Stimulated activated CD8-positive, alpha-beta memory T cell treated with anti-CD3 and anti-CD28 coated beads, Interleukin-12 subunit alpha, Interleukin-12 subunit beta, amount 100 ng/mL, for 1 hour (primary cell): ENCODE data around the gene PEAK3.

ENCODE experiments used
- DNase-seq: peaks from one replicate; pipeline ENCODE4 v3.0.0-alpha.2; 2020; ENCODE audit warnings: low read depth

The PEAK3 gene

DNA sequence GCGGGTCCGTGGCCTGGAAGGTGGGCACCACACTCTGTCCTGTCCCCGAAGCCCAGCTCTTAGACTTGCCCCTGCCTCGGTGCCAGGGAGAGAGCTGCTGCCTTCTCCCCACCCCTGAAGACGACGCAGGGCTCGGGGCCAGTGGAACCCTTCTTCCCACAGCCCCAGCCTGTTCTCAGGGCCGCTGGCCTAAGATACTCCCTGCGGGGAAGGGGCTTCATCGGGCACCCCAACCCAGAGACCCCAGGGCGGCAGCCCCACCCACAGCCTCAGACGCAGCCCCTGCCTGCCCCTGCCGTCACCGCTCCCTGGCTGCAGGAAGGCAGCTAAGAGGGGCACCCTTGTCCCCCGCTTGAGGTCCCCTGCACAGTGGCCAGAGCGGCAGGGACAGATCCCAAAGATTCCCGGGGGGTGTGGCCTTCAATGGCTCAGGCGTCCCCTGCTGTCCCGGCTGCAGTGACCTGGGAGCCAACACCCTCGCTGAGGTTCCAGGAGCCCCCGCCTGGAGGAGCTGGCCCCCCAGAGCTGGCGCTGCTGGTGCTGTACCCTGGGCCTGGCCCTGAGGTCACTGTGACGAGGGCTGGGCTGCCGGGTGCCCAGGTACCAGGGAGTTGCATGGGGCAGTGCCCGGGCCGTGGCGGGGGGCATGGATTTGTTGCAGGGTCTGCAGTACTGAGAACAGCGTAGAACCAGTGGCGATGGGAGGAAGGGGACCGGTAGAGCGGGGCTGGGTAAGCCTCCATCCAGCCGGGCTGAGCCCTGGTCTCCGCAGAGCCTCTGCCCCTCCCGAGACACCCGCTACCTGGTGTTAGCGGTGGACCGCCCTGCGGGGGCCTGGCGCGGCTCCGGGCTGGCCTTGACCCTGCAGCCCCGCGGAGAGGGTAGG, 31.9 kb downstream of the PEAK3 start:
- no peak for DNase-seq

DNA sequence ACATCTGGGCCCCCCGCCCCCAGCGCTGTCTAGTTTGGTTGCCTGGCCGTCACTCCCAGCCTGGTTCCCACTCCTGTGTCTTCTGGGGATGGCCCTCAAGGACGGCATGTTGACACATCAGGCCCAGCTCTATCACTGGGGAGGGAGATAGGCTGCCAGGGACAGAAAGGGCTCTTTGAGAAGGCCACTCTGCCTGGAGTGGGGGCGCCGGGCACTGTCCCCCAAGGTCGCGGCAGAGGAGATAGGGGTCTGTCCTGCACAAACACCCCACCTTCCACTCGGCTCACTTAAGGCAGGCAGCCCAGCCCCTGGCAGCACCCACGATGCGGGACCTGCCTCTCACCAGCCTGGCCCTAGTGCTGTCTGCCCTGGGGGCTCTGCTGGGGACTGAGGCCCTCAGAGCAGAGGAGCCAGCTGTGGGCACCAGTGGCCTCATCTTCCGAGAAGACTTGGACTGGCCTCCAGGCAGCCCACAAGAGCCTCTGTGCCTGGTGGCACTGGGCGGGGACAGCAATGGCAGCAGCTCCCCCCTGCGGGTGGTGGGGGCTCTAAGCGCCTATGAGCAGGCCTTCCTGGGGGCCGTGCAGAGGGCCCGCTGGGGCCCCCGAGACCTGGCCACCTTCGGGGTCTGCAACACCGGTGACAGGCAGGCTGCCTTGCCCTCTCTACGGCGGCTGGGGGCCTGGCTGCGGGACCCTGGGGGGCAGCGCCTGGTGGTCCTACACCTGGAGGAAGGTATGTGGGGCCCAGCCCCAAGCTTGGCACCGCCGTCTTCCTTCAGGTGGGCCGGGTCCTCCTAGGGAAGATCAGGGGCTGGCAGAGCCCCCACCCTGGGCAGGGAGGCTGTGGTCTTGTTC, 32.7 kb downstream of the PEAK3 start, which contains the start of gene AMH:
Gene AMH (plus strand): TSS at position 314 of the 857 bp plus-strand sequence. CDS start 10 bp downstream, at position 324.
- DNase-seq, result no peak

DNA sequence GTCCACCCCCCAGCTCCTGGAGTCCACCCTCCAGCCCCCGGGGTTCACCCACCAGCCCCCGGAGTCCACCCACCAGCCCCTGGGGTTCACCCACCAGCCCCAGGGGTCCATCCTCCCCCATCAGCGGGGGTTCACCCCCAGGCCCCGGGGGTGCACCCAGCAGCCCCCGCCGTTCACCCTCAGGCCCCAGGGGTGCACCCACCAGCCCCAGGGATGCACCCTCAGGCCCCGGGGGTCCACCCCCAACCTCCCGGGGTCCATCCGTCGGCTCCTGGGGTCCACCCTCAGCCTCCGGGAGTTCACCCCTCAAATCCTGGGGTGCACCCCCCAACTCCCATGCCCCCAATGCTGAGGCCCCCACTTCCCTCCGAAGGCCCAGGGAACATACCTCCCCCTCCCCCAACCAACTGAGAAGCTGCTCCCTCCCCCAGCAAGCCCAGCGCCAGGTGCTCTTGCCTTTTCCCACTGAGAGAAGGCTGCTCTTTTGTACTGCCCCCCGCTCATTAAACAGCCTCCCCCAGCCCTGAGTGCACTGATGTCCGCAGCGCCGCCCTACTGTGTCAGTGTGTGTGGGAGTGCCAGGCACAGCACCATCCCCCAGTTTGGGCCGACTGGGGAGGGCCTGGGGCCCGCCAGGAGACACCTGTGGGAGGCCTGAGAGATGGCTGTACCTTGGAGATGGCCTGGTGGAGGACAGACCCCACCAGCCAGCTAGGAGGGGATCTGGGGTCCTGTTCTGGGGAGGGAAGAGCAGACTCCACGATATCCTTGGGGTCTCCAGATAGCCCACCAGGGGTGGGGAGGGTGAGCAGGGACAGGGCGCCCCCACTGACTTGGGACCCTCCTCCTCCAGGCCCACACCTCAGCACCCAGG, 33.6 kb downstream of the PEAK3 start:
- no peak for DNase-seq

DNA sequence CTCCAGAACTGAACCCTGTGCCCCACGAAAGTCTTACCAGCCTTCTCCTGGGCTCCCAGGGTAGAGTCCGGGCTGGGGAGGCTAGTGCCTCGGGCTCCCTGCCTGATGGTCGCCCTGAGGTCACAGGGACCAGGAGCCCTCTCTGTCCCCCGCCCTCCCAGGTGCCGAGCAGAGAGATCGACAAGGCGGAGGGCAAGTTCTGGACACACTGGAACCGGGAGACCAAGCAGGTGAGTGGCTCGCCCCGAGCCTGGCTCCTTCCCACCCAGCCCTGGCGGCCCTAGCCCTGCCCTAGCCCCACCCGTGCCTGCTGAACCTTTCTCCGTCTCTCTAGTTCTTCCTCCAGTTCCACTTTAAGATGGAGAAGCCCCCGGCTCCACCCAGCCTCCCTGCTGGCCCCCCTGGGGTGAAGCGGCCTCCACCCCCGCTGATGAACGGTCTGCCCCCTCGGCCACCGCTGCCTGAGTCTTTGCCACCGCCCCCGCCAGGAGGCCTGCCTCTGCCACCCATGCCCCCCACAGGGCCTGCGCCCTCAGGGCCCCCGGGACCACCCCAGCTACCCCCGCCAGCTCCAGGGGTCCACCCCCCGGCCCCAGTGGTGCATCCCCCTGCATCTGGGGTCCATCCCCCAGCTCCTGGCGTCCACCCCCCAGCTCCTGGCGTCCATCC, 34.4 kb downstream of the PEAK3 start:
- no peak for DNase-seq

DNA sequence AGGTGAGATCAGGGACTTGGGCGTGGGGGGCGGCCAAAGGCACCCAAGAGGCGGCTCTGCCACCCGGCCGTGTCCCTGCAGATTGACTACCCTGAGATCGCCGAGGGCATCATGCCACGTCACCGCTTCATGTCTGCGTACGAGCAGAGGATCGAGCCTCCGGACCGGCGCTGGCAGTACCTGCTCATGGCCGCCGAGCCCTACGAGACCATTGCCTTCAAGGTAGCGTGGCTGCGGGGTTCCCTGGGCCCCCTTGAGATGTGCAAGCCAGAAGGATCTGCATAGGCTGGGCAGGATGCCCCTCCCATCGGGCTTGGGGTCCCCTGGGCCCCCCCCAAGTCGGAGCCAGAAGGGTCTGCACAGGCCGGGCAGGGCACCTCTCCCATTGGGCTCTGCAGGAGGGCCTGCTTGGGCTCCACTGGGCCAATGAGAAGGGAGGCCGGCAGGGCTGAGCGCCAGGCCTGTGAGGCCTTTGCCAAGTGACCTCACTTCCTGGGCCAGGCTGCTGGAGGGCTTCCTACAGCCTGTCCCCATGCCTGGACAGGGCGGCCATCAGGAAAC, 35.1 kb downstream of the PEAK3 start:
- DNase-seq, result no peak

DNA sequence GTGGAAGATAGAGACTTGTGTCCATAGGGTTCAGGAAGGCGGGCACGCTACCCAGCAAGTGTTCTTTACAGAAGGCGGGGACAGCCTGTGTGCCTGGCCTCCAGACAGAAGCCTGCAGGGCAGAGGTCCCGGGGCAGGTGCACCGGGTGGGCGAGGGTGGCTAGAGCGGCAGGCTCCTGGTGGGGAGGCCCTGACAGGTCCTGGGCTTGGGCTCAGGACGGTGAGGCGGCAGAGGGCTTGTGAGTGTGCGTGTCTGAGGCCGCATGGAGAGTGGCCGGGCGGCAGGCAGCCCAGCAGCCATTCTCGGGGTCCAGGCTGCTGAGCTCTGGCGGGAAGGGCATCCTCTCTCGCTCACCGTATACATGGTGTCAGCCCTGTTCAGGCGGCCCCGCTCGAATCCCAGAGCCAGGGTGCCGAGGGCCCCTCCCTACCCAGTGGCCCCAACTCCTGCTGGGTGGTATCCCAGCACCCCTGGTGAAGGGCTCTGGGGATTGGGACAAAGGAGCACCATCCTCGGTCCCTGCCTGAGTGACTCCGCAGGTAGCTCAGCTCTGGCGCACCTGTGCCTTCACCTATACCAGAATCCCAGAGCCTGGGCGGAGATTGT, 35.9 kb downstream of the PEAK3 start:
- DNase-seq, result no peak

DNA sequence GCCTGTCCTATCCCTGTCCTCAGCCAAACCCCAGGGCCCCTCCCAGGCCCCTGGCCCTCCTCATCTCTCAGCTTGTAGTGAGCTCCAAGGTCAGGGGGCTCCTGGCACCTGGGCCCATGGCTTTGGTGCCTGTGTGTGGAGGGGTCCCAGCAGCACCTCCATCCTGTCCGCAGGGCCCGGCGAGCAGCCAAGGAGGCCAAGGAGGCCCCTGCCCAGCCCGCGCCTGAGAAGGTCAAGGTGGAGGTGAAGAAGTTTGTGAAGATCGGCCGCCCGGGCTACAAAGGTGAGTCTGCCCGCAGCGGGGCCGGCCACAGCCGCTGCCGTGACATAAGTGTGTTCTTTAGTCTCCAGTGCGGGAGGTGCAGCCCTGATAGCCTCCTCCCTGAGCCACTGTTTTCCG, 36.7 kb downstream of the PEAK3 start:
- DNase-seq, result no peak

DNA sequence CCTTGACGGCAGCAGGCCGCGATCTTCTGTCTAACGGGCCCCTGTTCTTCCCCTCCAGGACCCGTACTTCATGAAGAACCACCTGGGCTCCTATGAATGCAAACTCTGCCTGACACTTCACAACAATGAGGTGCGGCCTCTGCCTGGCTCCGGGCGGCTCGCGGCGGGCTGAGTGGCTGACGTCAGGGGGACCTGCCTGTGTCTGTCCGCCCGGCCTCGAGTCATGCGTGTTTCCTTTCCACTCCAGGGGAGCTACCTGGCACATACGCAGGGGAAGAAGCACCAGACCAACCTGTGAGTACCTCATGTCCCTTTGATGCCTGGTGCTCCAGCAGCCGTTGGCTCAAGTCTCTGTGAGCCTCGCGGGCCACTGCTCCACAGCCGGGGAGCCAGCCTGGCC, 37.5 kb downstream of the PEAK3 start:
- DNase-seq, result no peak

DNA sequence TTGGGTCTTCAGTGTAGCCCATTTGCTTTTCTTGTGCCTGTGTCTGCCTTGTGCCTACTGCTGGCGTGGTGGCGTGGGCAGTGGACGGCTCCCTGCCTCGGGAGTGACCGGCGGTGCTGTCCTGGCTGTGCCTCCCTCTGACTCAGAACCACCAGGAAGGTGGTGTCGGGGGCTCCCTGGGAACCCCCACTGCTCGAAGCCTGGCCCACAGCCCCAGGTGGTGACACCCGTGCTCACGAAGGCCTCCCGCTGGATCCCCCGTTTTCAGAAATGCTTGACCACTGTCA, 37.9 kb downstream of the PEAK3 start:
- DNase-seq, result no peak

DNA sequence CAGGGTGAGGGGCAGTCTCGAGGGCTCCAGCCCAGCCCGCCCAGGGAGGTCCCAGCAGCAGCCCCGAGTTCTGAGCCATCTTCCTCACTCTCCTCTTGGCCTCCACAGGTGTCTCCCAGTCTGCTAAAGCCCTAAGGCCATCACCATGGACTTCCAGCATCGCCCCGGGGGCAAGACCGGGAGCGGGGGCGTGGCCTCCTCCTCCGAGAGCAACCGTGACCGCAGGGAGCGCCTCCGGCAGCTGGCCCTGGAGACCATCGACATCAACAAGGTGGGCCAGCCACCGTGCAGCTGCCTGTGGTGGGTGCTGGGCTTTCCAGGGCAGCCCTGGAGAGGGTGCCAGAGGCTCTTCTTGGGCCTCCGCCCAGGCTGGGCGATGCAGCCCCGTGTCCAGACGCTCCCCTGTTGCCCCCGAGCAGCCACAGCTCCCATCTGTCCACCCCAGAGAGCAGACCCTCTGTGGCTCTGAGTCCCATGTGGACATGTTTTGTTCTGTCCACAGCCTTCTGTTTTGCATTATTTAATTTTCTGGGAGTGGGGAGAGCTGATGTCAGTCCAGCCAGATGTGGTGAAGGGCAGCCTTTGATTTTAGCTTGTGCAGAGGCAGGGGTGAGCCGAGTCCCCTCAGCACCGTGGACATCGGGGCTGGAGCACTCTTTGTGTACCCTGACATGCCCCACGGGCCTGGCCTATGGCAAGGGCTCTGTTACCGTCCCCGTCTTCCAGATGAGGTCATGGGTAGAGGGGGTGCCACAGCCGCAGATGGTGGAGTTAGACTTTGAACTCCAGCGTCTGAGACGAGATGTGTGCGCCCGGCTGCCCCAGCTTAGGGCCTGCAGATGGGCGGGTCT, 38.5 kb downstream of the PEAK3 start:
- no peak for DNase-seq

DNA sequence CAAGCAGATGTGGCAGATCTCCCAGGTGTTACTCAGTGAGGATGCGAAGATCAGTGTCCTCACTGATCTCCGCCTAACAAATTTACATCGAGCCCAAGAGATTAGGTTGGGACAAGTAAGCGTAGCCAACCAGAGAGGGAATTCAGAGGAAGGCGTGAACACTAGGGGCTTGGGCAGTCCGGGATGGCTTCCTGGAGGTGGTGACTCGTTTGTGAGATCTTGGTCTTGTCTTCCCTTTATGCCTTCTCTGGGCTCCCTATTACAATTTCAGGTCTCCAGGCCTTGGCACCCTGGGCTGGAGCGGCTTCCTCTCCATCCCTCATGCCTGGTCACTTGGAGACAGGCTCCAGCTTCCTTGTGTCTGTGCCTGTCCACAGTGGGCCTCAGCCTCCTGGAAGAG, 39.2 kb downstream of the PEAK3 start:
- no peak for DNase-seq

DNA sequence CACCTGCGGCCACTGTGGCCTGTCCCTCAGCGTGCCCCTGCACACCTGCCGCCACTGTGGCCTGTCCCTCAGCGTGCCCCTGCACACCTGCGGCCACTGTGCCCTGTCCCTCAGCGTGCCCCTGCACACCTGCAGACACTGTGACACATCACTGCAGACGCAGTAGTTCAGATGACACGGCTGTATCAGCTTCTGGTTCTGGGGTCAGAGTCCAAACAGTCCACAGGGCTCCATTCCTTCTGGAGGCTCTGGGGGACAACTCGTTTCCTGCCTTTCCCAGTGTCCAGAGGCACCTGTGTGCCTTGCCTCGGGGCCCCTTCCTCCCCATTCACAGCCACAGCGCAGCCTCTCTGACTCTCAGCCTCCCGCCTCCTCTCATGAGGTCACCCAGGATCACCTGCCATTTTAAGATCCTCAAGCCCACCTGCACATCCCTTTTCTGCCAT, 39.9 kb downstream of the PEAK3 start:
- DNase-seq, result no peak

DNA sequence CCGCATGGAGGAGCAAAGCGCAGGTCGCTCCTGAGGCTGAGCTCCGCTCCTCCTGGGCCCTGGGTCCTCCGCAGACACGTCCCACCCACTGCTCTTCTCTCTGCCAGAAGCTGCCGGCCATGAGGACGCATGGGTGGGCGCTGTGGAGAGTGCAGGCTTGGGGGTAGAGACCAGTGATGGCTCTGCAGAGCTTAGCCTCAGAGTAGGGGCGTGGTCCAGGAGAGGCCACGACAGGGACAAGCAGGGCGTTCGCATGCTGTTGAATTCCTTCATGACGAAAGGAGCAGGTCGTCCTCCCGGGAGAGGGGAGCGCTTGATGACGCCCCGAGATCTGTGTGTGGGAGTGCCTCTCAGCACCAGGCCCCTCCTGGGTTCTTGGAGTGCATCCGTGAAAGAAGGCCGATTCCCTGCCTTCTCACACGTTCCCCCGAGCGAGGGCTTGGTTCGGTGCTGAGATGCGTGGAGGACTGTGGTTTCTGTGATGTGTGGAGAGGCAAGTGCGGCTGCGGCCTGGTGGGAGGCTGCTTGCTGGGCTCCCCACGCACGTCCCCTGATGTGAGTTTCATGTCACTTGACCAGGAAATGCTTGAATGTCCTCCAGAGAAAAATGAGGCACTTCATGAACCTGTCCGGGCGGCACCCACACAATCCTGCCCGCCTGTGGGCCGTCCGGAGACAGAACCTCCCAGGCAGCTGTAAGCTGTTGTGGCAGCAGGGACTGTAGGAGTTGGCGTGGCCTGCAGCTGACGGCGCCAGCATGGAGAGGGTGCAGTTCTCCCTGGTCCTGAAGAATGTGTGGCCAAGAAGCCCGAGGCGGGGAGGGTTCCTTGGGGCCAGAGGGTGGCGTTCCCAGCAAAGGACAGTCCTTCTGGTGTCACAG, 40.9 kb downstream of the PEAK3 start:
- no peak for DNase-seq

DNA sequence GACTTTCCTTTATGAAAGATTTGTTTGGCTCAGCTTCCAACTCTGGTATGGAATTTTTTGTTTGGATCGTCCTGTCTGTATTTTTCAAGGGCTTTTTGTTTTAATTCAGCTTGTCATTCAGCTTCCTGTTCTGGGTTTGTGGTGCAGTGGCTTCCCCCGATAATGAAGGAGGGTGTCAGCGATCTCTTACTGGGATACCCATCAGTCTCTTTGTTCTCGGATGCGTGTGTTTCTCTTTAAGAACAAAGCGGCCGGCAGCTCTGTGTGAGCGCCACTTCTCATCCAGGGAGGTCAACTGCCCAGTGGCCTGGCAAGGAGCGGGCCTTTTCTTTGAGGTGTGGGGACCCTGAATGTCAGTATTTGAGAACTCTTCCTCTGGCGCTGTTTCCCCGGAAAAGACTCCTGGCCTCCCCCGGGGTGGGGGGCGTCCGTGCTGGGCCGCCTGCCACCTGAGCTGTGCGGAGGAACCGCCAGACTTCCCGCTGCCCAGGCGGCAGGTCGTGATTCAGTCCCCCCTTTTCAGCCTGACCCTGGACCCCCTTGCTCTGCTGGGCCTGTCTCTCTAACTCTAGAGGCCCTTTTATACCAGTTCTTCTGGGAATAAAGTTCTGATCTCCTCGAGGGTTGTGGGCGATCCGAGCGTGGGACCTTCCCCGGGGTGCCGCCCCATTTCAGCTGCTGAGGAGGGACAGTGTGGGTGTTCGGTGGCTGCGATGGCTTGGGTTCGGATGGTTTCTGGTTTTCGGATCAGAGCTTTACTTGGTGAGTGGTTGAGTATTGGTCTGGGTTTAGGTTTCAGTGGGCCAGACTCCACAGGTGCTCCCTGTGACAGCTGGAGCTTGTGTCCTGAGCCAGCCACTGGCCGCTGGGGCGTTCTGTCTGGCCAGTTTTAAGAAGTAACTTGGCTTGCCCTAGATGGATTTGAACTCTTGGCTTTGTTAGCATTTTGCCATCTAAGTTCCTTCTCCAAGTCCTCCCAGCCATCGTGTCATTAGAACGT, 41.9 kb downstream of the PEAK3 start:
- DNase-seq, result no peak

DNA sequence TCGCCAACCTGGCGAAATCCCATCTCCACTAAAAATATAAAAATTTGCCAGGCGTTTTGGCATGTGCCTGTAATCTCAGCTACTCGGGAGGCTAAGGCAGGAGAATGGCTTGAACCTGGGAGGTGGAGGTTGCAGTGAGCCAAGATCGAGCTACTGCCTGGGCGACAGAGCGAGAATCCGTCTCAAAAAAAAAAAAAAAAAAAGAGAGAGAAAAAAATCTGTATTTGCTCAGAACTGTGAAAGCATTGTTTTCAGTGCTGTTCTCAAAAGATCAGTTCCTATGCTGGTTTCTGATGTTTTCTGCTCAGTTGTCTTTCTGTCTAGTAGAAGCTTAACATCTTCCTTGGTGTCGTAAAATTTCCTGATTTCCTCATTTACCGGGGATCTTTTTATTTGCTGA, 42.8 kb downstream of the PEAK3 start:
- no peak for DNase-seq

DNA sequence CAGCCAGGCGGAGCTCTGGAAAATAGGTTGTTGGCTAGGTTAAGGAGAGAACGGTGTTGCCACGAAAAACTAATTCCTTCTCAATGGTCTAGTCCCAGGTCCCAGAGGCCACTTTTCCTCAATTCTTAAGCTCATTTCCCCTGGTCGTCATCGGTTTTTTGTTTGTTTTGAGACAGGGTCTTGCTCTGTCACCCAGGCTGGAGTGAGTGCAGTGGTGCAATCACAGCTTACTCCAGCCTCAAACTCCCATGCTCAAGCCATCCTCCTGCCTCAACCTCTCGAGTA, 44.2 kb downstream of the PEAK3 start:
- DNase-seq, result no peak

DNA sequence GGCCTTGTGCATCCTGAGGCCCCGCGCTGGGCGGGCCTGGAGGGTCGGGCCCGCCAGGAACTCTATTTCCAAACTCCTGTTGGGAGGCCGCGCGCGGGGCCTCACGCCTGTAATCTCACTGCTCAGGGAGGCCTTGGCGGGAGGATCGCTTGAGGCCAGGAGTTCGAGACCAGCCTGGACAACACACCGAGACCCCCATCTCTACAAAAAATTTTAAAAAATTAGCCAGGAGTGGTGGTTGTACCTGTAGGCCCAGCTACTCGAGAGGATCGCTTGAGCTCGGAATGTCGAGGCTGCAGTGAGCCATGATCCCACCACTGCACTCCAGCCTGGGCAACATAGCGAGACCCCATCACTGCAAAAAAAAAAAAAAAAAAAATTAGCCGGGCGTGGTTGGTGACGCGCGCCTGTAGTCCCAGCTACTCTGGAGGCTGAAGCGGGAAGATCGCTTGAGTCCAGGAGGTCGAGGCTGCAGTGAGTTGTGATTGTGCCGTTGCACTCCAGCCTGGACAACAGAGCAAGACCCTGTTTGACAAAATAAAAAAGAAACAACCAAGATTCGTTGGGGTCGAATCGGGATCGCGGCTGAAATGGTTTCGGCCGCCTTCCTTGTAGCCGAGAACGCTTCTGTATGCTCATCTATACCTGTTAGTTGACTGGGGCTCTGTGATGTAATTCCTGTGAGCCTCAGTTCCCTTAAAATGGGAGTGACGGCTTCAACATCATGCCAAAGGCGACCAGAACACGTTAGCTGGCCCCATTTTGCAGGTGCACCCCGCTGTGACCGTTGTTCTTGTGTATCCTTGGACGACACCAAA, 44.7 kb downstream of the PEAK3 start:
- DNase-seq, result no peak
